Measurements from ENCODE around the gene AFM.

Gene AFM

GRCh38 chr4:73450398-73451004 is 31.0 kb upstream of the AFM start:
- no peak for DNase-seq

- DNase-seq: no peak
These were observed 30.1 kb upstream of the AFM start for GRCh38 chr4:73451404-73451803.

- no peak for DNase-seq
These were observed 29.4 kb upstream of the AFM start for GRCh38 chr4:73451981-73452747.

GRCh38 chr4:73452953-73453700 is 28.4 kb upstream of the AFM start:
- no peak for DNase-seq

GRCh38 chr4:73453701-73454005 is 27.9 kb upstream of the AFM start:
- DNase-seq: no peak

GRCh38 chr4:73454920-73455319 is 26.6 kb upstream of the AFM start:
- DNase-seq: no peak

GRCh38 chr4:73456177-73457022 is 25.1 kb upstream of the AFM start:
- DNase-seq: no peak

GRCh38 chr4:73458184-73459047 is 23.1 kb upstream of the AFM start:
- DNase-seq: no peak

GRCh38 chr4:73459048-73459421 is 22.5 kb upstream of the AFM start:
- DNase-seq: no peak

GRCh38 chr4:73460913-73461522 is 20.5 kb upstream of the AFM start:
- no peak for DNase-seq

- no peak for DNase-seq
These were observed 13.4 kb upstream of the AFM start for GRCh38 chr4:73468170-73468569.

GRCh38 chr4:73470728-73471127 is 10.8 kb upstream of the AFM start:
- no peak for DNase-seq

- no peak for DNase-seq
These were observed 4.4 kb upstream of the AFM start for GRCh38 chr4:73477176-73477575.

- DNase-seq: no peak
These were observed 2.2 kb upstream of the AFM start for GRCh38 chr4:73479323-73479722.

GRCh38 chr4:73485085-73485484 is 3.5 kb downstream of the AFM start:
- no peak for DNase-seq

- DNase-seq: no peak
These were observed 4.1 kb downstream of the AFM start for GRCh38 chr4:73485596-73485995.

- DNase-seq: no peak
These were observed 5.0 kb downstream of the AFM start for GRCh38 chr4:73486497-73486896.

GRCh38 chr4:73487233-73487632 is 5.7 kb downstream of the AFM start:
- no peak for DNase-seq

GRCh38 chr4:73499996-73500765 is 18.6 kb downstream of the AFM start:
- no peak for DNase-seq

- DNase-seq: no peak
These were observed 20.2 kb downstream of the AFM start for GRCh38 chr4:73501664-73502265.

- no peak for DNase-seq
These were observed 24.0 kb downstream of the AFM start for GRCh38 chr4:73505567-73505966.

Data from activated CD4-positive, alpha-beta T cell treated with anti-CD3 and anti-CD28 coated beads for 48 hours (primary cell).